Measurements from ENCODE around the gene GRID1.

Gene GRID1

GRCh38 chr10:86186633-86187032 is 180.0 kb downstream of the GRID1 start:
- Histone ChIP-seq H3K27ac (ENCODE audit: low read length, poor library complexity, severe bottlenecking) (no peak overlapping the region), H3K9ac (ENCODE audit: low read length) (no peak overlapping the region), H3K4ac (ENCODE audit: low read depth in 1 of 2, low read length in 2 of 2) (no peak overlapping the region), H3K14ac (ENCODE audit: low read length in 2 of 2) (no peak overlapping the region), H3K27me3 (ENCODE audit: control insufficient read depth in 1 of 2, insufficient read depth in 1 of 2, low read length in 2 of 2) (no peaks in the 10 kb centered on the region), H4K91ac (ENCODE audit: low read length) (no peak overlapping the region), H2AFZ (ENCODE audit: low read depth, low read length) (no peak overlapping the region), H2BK5ac (ENCODE audit: low read depth, low read length, poor library complexity, severe bottlenecking) (no peak overlapping the region), H3K79me1 (replicated peaks; ENCODE audit: low read length, poor library complexity, severe bottlenecking) (no peaks in the 10 kb centered on the region), H3K4me2 (ENCODE audit: low read length, poor library complexity, severe bottlenecking) (no peak overlapping the region), H3K4me3 (ENCODE audit: insufficient read depth in 1 of 2, low read depth in 1 of 2, low read length in 2 of 2) (no peak overlapping the region), H3K36me3 (ENCODE audit: control insufficient read depth in 1 of 2, insufficient read depth in 2 of 2, low read depth in 1 of 2, low read length in 2 of 2) (no peaks in the 10 kb centered on the region), H3K18ac (ENCODE audit: low read depth in 1 of 2, low read length in 2 of 2) (no peak overlapping the region), H4K8ac (ENCODE audit: low read length) (no peak overlapping the region), H2BK15ac (ENCODE audit: low read depth, poor library complexity, severe bottlenecking) (no peak overlapping the region), H3K9me3 (ENCODE audit: control insufficient read depth, low read length) (no peaks in the 10 kb centered on the region), H2BK12ac (ENCODE audit: low read length in 2 of 2) (no peak overlapping the region), H2AK5ac (ENCODE audit: low read length, severe bottlenecking) (no peak overlapping the region), H2BK120ac (ENCODE audit: low read depth, low read length) (no peak overlapping the region), H3K4me1 (ENCODE audit: control insufficient read depth, insufficient read depth, low read depth, low read length) (no peaks in the 10 kb centered on the region), H3K23ac (ENCODE audit: low read length in 2 of 2) (no peak overlapping the region)
- WGBS: 61% methylated on average over 1 of the region's 1 CpG
- DNase-seq: no peak

GRCh38 chr10:86182595-86182994 is 184.0 kb downstream of the GRID1 start:
- Histone ChIP-seq H3K79me1 (replicated peaks; ENCODE audit: low read length, poor library complexity, severe bottlenecking) (no peaks in the 10 kb centered on the region), H3K4me2 (ENCODE audit: low read length, poor library complexity, severe bottlenecking) (no peak overlapping the region), H3K27ac (ENCODE audit: low read length, poor library complexity, severe bottlenecking) (no peak overlapping the region), H2AK5ac (ENCODE audit: low read length, severe bottlenecking) (no peak overlapping the region), H3K18ac (ENCODE audit: low read depth in 1 of 2, low read length in 2 of 2) (no peak overlapping the region), H3K9me3 (ENCODE audit: control insufficient read depth, low read length) (no peaks in the 10 kb centered on the region), H3K23ac (ENCODE audit: low read length in 2 of 2) (no peak overlapping the region), H3K9ac (ENCODE audit: low read length) (no peak overlapping the region), H3K4ac (ENCODE audit: low read depth in 1 of 2, low read length in 2 of 2) (no peak overlapping the region), H3K4me3 (ENCODE audit: insufficient read depth in 1 of 2, low read depth in 1 of 2, low read length in 2 of 2) (no peak overlapping the region), H3K27me3 (ENCODE audit: control insufficient read depth in 1 of 2, insufficient read depth in 1 of 2, low read length in 2 of 2) (no peaks in the 10 kb centered on the region), H4K8ac (ENCODE audit: low read length) (no peak overlapping the region), H2AFZ (ENCODE audit: low read depth, low read length) (no peak overlapping the region), H2BK12ac (ENCODE audit: low read length in 2 of 2) (no peak overlapping the region), H4K91ac (ENCODE audit: low read length) (no peak overlapping the region), H2BK5ac (ENCODE audit: low read depth, low read length, poor library complexity, severe bottlenecking) (no peak overlapping the region), H3K4me1 (ENCODE audit: control insufficient read depth, insufficient read depth, low read depth, low read length) (no peaks in the 10 kb centered on the region), H3K36me3 (ENCODE audit: control insufficient read depth in 1 of 2, insufficient read depth in 2 of 2, low read depth in 1 of 2, low read length in 2 of 2) (no peaks in the 10 kb centered on the region), H2BK15ac (ENCODE audit: low read depth, poor library complexity, severe bottlenecking) (no peak overlapping the region), H2BK120ac (ENCODE audit: low read depth, low read length) (no peak overlapping the region), H3K14ac (ENCODE audit: low read length in 2 of 2) (no peak overlapping the region)
- no peak for DNase-seq
- WGBS: 76% methylated on average over 5 of the region's 7 CpGs

- no peak overlapping the region for H3K4ac ChIP-seq (ENCODE audit: low read depth in 1 of 2, low read length in 2 of 2)
- H3K4me3 ChIP-seq (ENCODE audit: insufficient read depth in 1 of 2, low read depth in 1 of 2, low read length in 2 of 2): no peak overlapping the region
- no peaks in the 10 kb centered on the region for H3K27me3 ChIP-seq (ENCODE audit: control insufficient read depth in 1 of 2, insufficient read depth in 1 of 2, low read length in 2 of 2)
- H3K18ac ChIP-seq (ENCODE audit: low read depth in 1 of 2, low read length in 2 of 2): no peak overlapping the region
- H3K36me3 ChIP-seq (ENCODE audit: control insufficient read depth in 1 of 2, insufficient read depth in 2 of 2, low read depth in 1 of 2, low read length in 2 of 2): no peaks in the 10 kb centered on the region
- no peak overlapping the region for H2AFZ ChIP-seq (ENCODE audit: low read depth, low read length)
- H3K27ac ChIP-seq (ENCODE audit: low read length, poor library complexity, severe bottlenecking): no peak overlapping the region
- no peak overlapping the region for H4K8ac ChIP-seq (ENCODE audit: low read length)
- H4K91ac ChIP-seq (ENCODE audit: low read length): no peak overlapping the region
- H3K9ac ChIP-seq (ENCODE audit: low read length): no peak overlapping the region
- H3K23ac ChIP-seq (ENCODE audit: low read length in 2 of 2): no peak overlapping the region
- DNase-seq: no peak
- H3K4me1 ChIP-seq (ENCODE audit: control insufficient read depth, insufficient read depth, low read depth, low read length): no peaks in the 10 kb centered on the region
- H2BK5ac ChIP-seq (ENCODE audit: low read depth, low read length, poor library complexity, severe bottlenecking): no peak overlapping the region
- no peak overlapping the region for H2BK12ac ChIP-seq (ENCODE audit: low read length in 2 of 2)
- no peak overlapping the region for H2BK120ac ChIP-seq (ENCODE audit: low read depth, low read length)
- H3K14ac ChIP-seq (ENCODE audit: low read length in 2 of 2): no peak overlapping the region
- no peaks in the 10 kb centered on the region for H3K9me3 ChIP-seq (ENCODE audit: control insufficient read depth, low read length)
- 80% methylated on average over 12 of the region's 13 CpGs for WGBS
- no peak overlapping the region for H2BK15ac ChIP-seq (ENCODE audit: low read depth, poor library complexity, severe bottlenecking)
- no peaks in the 10 kb centered on the region for H3K79me1 ChIP-seq (replicated peaks; ENCODE audit: low read length, poor library complexity, severe bottlenecking)
- H2AK5ac ChIP-seq (ENCODE audit: low read length, severe bottlenecking): no peak overlapping the region
- H3K4me2 ChIP-seq (ENCODE audit: low read length, poor library complexity, severe bottlenecking): no peak overlapping the region
These were observed 184.4 kb downstream of the GRID1 start for GRCh38 chr10:86182150-86182549.

- H4K8ac ChIP-seq (ENCODE audit: low read length): no peak overlapping the region
- no peak overlapping the region for H3K9ac ChIP-seq (ENCODE audit: low read length)
- no peaks in the 10 kb centered on the region for H3K4me1 ChIP-seq (ENCODE audit: control insufficient read depth, insufficient read depth, low read depth, low read length)
- H2BK5ac ChIP-seq (ENCODE audit: low read depth, low read length, poor library complexity, severe bottlenecking): no peak overlapping the region
- no peak overlapping the region for H2BK12ac ChIP-seq (ENCODE audit: low read length in 2 of 2)
- no peak for DNase-seq
- H2AFZ ChIP-seq (ENCODE audit: low read depth, low read length): no peak overlapping the region
- H3K4ac ChIP-seq (ENCODE audit: low read depth in 1 of 2, low read length in 2 of 2): no peak overlapping the region
- no peak overlapping the region for H2BK120ac ChIP-seq (ENCODE audit: low read depth, low read length)
- no peaks in the 10 kb centered on the region for H3K27me3 ChIP-seq (ENCODE audit: control insufficient read depth in 1 of 2, insufficient read depth in 1 of 2, low read length in 2 of 2)
- no peak overlapping the region for H2BK15ac ChIP-seq (ENCODE audit: low read depth, poor library complexity, severe bottlenecking)
- H3K14ac ChIP-seq (ENCODE audit: low read length in 2 of 2): no peak overlapping the region
- no peak overlapping the region for H4K91ac ChIP-seq (ENCODE audit: low read length)
- WGBS: 70% methylated on average over 4 of the region's 4 CpGs
- no peak overlapping the region for H3K23ac ChIP-seq (ENCODE audit: low read length in 2 of 2)
- H2AK5ac ChIP-seq (ENCODE audit: low read length, severe bottlenecking): no peak overlapping the region
- no peaks in the 10 kb centered on the region for H3K9me3 ChIP-seq (ENCODE audit: control insufficient read depth, low read length)
- H3K18ac ChIP-seq (ENCODE audit: low read depth in 1 of 2, low read length in 2 of 2): no peak overlapping the region
- no peak overlapping the region for H3K4me2 ChIP-seq (ENCODE audit: low read length, poor library complexity, severe bottlenecking)
- H3K4me3 ChIP-seq (ENCODE audit: insufficient read depth in 1 of 2, low read depth in 1 of 2, low read length in 2 of 2): no peak overlapping the region
- no peaks in the 10 kb centered on the region for H3K79me1 ChIP-seq (replicated peaks; ENCODE audit: low read length, poor library complexity, severe bottlenecking)
- H3K27ac ChIP-seq (ENCODE audit: low read length, poor library complexity, severe bottlenecking): no peak overlapping the region
- no peaks in the 10 kb centered on the region for H3K36me3 ChIP-seq (ENCODE audit: control insufficient read depth in 1 of 2, insufficient read depth in 2 of 2, low read depth in 1 of 2, low read length in 2 of 2)
These were observed 185.7 kb downstream of the GRID1 start for GRCh38 chr10:86180861-86181260.

Data from mesenchymal stem cell (in vitro differentiated cells and primary cell).